Measurements from ENCODE around the gene MRPS31.
A peak's percentile ranks its signal among the peaks of the same experiment; 100 is the strongest.
"Not testable (repeated sequence)": the region's sequence is repeated elsewhere in the genome, so short reads cannot be mapped to it uniquely, and the experiment has no call there.

MRPS31 gene

GRCh38 chr13:40789275-40790153 is 18.5 kb upstream of the MRPS31 start, which contains the start of gene SLC25A15:
SLC25A15 (plus strand) TSS chr13:40789611; CDS start chr13:40793227, 3,616 bp downstream.
- peak; percentile 58 for DNase-seq

- not testable (repeated sequence) for DNase-seq
Observed at GRCh38 chr13:40788540-40789274, 17.7 kb upstream of the MRPS31 start.

GRCh38 chr13:40787062-40787461 is 16.1 kb upstream of the MRPS31 start:
- no peak for DNase-seq

GRCh38 chr13:40786568-40786996 is 15.6 kb upstream of the MRPS31 start:
- DNase-seq: no peak

- DNase-seq: no peak
Observed at GRCh38 chr13:40784540-40784939, 13.6 kb upstream of the MRPS31 start.

- DNase-seq: not testable (repeated sequence)
Observed at GRCh38 chr13:40782971-40783370, 12.0 kb upstream of the MRPS31 start.

- DNase-seq: no peak
Observed at GRCh38 chr13:40781717-40782116, 10.7 kb upstream of the MRPS31 start.

GRCh38 chr13:40780822-40781401 is 9.9 kb upstream of the MRPS31 start:
- DNase-seq: no peak

- DNase-seq: no peak
Observed at GRCh38 chr13:40779796-40780285, 8.9 kb upstream of the MRPS31 start.

GRCh38 chr13:40779049-40779448 is 8.1 kb upstream of the MRPS31 start:
- DNase-seq: no peak

- DNase-seq: no peak
Observed at GRCh38 chr13:40777809-40778175, 6.8 kb upstream of the MRPS31 start.

- no peak for DNase-seq
Observed at GRCh38 chr13:40777166-40777808, 6.3 kb upstream of the MRPS31 start.

GRCh38 chr13:40776681-40777165 is 5.7 kb upstream of the MRPS31 start:
- peak; percentile 58 for DNase-seq

- no peak for DNase-seq
Observed at GRCh38 chr13:40776232-40776631, 5.2 kb upstream of the MRPS31 start.

- DNase-seq: no peak
Observed at GRCh38 chr13:40774672-40775071, 3.7 kb upstream of the MRPS31 start.

GRCh38 chr13:40772765-40773473 is 1.9 kb upstream of the MRPS31 start:
- no peak for DNase-seq

GRCh38 chr13:40770609-40770933 is 419 bp downstream of the MRPS31 start:
- DNase-seq: no peak

- no peak for DNase-seq
Observed at GRCh38 chr13:40769970-40770369, 1.0 kb downstream of the MRPS31 start.

GRCh38 chr13:40765602-40766001 is 5.4 kb downstream of the MRPS31 start:
- no peak for DNase-seq

GRCh38 chr13:40764587-40765403 is 6.2 kb downstream of the MRPS31 start:
- peak; percentile 22 for DNase-seq

- DNase-seq: no peak
Observed at GRCh38 chr13:40762849-40763248, 8.1 kb downstream of the MRPS31 start.

Measured in activated CD4-positive, alpha-beta T cell treated with anti-CD3 and anti-CD28 coated beads, Interleukin-2, amount 50 U/mL, for 1 hour (primary cell).